ENCODE results near the gene SCYGR7. TPM values are rescaled to one million over a fixed set of nuclear protein-coding genes. Genes with fewer than 3 reads are reported as not detected.

SCYGR7 gene, protein sequence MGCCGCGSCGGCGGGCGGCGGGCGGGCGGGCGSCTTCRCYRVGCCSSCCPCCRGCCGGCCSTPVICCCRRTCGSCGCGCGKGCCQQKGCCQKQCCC
- total RNA-seq: not detected

DNA sequence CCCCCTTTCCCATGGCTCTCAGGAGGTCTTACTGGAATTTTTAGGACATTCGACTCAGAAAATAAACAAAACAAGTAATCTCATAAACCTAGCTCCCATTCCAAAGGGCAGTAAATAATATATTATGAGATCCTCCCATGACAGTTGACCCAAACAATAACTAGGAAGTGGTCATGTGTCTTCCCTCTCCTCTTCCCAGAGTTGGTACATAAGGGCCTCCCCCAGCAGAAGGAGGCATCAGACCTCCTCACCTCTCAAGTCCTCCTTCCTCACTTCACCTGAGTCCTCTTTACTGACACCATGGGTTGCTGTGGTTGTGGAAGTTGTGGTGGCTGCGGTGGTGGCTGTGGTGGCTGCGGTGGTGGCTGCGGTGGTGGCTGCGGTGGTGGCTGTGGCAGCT lies at the start of gene SCYGR7:
Gene SCYGR7 (plus strand): TSS at position 301 of the 400 bp plus-strand sequence. CDS start 0 bp downstream, at position 301.

DNA sequence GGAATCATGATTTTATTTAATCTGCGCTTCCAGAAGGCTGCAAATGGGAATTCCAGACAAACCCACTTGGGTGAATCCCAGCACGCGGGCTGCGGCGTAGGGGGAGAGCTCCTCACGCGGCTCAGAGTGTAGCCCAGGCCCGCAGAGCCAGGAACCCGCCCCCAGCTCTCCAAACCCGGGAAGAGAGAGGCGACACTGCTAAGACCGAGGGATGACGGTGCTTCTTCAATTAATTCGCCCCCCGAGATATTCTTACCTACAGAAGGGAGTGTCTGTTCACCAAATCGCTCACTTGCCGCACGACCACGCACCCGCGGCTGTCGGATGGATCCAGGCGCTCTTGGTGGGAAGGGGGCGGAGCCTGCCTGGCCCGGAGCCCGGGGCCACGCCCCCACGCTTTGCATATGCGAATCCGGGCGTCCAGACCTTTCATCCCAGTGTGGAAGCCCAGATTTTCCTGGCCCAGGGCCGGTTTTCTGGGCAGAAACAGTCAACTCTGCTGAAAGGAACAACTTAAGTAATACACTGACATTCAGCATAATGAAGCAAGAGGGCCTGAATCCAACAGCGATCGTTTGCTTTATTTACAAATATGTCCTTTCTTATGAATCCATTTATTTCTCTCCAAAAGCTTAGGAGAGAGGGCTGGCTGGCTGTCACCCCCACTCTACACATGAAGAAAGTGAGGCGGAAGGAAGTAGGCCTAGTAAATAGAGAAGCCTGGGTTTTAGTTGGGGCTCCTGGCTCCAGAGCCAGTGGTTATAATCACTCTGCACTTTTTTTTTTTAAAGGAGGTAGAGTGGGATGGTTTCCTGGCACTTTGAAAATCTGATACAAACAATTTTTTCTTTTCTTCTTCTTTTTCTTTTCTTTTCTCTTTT lies 10.2 kb upstream of the SCYGR7 start, which contains the start of gene SLC19A3:
Gene SLC19A3 (minus strand): TSS at position 342 of the 881 bp plus-strand sequence. CDS start 15,710 bp downstream, outside the sequence.

DNA sequence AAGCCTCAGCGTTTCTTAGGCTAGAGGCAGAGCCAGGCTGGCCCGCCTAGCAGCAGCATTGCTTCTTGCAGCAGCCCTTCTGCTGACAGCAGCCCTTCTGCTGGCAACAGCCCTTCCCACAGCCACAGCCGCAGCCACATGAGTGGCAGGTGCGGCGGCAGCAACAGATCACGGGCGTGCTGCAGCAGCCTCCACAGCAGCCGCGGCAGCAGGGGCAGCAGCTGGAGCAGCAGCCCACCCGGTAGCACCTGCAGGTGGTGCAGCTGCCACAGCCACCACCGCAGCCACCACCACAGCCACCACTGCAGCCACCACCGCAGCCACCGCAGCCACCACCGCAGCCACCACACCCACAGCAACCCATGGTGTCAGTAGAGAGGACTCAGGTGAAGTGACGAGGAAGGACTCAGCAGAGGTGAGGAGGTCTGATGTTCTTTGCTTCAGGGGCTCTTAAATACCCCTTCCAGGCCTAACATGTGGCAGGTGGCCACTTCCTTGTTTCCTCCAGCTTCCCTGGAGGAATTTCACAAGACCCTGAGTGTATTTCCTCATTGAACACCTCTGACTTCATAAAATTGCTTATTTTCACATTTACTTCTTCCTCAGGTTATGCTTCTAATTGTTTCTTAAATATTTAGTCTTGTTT lies 3.6 kb upstream of the SCYGR7 start, which contains the start of gene SCYGR6:
Gene SCYGR6 (minus strand): TSS at position 364 of the 646 bp plus-strand sequence. CDS start 0 bp downstream, at position 364.

DNA sequence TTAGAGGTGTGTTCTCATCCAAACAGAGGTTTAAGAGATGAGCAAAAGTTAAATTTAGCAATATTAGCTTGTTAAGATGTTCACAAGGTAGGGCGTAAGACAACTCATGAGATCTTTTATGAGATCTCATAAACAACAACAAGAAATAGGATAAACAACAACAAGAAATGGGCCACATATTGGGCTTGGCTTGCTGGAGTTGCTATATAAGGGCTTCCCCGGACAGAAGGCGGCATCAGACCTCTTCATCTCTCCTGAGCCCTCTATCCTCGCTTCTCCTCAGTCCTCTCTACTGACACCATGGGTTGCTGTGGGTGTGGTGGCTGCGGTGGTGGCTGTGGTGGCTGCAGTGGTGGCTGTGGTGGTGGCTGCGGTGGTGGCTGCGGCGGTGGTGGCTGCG lies 17.5 kb downstream of the SCYGR7 start, which contains the start of gene SCYGR8:
Gene SCYGR8 (plus strand): TSS at position 301 of the 400 bp plus-strand sequence. CDS start 0 bp downstream, at position 301.

Other genes with a start within 250 kb of the SCYGR7 start
- gene SCYGR2, start 129.4 kb upstream of the SCYGR7 start, total RNA-seq: not detected
- gene SCYGR3, start 113.5 kb upstream of the SCYGR7 start, total RNA-seq: not detected
- gene SCYGR4, start 110.8 kb upstream of the SCYGR7 start, total RNA-seq: not detected
- not detected for gene SCYGR5, start 61.5 kb upstream of the SCYGR7 start, total RNA-seq
- not detected for gene SLC19A3, start 10.3 kb upstream of the SCYGR7 start, total RNA-seq
- gene SCYGR6, start 3.6 kb upstream of the SCYGR7 start, total RNA-seq: not detected
- gene SCYGR8, start 17.6 kb downstream of the SCYGR7 start, total RNA-seq: not detected
- not detected for gene CCL20, start 85.5 kb downstream of the SCYGR7 start, total RNA-seq
- not detected for gene DAW1, start 143.3 kb downstream of the SCYGR7 start, total RNA-seq

Data from activated naive CD4-positive, alpha-beta T cell treated with anti-CD3 and anti-CD28 coated beads, Interleukin-2, amount 10 ng/mL, durations not matched to agents 5 hours and 36 hours (primary cell).